OCI-LY1 (cell line): Measurements from ENCODE around the gene TAB2.

ENCODE experiments used
- EZH2 ChIP-seq: fragments of 200-600 bp; sonication (generic), shearing (Covaris generic); IDR thresholded peaks from 2 replicates; pipeline ENCODE4 v1.8.0; 2017; ENCODE audit warnings: borderline replicate concordance, mixed run types, mild to moderate bottlenecking, antibody characterized with exemption, low read length, moderate library complexity, mixed read lengths
- TF ChIP-seq, protein P1 (sequence below): fragments of 200-600 bp; sonication (generic), shearing (Covaris generic); IDR thresholded peaks from 2 replicates; pipeline ENCODE4 v1.5.1; 2017; ENCODE audit warnings: mild to moderate bottlenecking, antibody characterized with exemption, low read length, moderate library complexity, mixed read lengths

DNA sequence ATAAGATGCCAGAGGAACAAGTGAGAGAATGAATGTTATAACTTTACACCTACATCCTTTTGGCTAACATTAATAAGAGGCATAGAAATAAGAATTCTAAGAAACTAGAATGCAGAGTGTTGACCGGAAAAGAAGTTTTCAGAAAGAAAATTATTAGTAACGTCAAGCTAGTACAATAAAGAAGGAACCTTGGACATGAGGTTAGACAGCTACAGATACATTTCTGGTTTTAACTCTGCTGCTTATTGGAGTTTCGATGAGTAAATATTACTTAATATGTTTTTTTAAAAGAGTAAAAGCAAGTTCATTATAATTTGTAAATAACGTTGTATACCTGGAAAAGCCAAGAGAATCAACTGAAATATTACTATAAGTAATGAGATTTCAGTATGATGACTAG lies 22.7 kb downstream of the TAB2 start:
- TF ChIP-seq, protein P1, sequence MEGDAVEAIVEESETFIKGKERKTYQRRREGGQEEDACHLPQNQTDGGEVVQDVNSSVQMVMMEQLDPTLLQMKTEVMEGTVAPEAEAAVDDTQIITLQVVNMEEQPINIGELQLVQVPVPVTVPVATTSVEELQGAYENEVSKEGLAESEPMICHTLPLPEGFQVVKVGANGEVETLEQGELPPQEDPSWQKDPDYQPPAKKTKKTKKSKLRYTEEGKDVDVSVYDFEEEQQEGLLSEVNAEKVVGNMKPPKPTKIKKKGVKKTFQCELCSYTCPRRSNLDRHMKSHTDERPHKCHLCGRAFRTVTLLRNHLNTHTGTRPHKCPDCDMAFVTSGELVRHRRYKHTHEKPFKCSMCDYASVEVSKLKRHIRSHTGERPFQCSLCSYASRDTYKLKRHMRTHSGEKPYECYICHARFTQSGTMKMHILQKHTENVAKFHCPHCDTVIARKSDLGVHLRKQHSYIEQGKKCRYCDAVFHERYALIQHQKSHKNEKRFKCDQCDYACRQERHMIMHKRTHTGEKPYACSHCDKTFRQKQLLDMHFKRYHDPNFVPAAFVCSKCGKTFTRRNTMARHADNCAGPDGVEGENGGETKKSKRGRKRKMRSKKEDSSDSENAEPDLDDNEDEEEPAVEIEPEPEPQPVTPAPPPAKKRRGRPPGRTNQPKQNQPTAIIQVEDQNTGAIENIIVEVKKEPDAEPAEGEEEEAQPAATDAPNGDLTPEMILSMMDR: no peak
- TF ChIP-seq EZH2: no peak
